Measurements from ENCODE around the gene CCP110. TPM values are rescaled to one million over a fixed set of nuclear protein-coding genes. Genes with fewer than 3 reads are reported as not detected.
"Not testable (repeated sequence)": the region's sequence is repeated elsewhere in the genome, so short reads cannot be mapped to it uniquely, and the experiment has no call there.

Gene CCP110
- total and polyA plus RNA-seq, 2 donors from 2014 or later, result 3.5 to 14.5 TPM

DNA sequence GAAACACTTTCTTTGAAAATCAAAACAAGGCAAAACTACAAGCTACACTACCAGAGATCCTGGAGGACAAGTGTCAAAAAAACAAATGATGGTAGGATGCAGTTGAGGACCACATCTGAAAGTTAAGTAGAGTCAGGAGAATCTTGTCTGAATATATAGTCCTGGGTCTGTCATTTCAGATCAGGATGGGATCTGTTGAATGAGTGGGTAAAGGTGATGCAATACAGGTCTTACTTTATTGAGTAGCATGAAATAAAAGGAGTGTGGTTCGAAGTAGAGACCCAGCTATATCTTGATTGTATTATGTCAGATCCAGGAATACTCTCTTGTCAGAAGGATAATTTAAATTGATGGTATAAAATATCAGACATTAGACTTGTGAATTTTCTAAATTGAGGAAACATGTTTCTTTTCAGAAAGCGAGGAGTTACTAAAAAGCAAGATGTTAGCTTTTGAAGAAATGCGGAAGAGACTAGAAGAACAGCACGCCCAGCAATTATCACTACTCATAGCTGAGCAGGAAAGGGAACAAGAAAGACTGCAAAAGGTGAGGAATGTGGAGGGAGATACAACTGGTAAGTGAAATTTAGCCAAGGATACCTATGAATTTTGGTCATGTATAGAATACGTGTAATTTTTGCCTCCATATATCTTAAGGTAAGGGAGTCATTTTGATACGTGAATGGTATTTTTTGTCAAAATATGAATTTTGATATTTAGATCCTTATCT lies 16.7 kb downstream of the CCP110 start:
- Histone ChIP-seq H3K27ac (ENCODE audit: low read depth in 2 of 2, low read length in 2 of 2) (no peak overlapping the region), H3K4me1 (ENCODE audit: control insufficient read depth in 2 of 3, insufficient read depth in 2 of 3, low read depth in 1 of 3, low read length in 3 of 3) (no peaks in the 10 kb centered on the region), H3K9ac (ENCODE audit: low read length in 3 of 3) (no peak overlapping the region), H3K36me3 (ENCODE audit: control insufficient read depth in 2 of 3, insufficient read depth in 3 of 3, low read length in 3 of 3) (peaks cover 2 to 13% (median 9%) of the 10 kb centered on the region in 3 donors), H3K4me3 (ENCODE audit: low read length in 3 of 3) (no peak overlapping the region), H3K27me3 (ENCODE audit: control insufficient read depth, insufficient read depth, low read length) (no peaks in the 10 kb centered on the region), H3K9me3 (ENCODE audit: control insufficient read depth in 2 of 3, insufficient read depth in 1 of 3, low read length in 3 of 3) (no peaks in the 10 kb centered on the region)
- DNase-seq, result no peak
- intact Hi-C loops (cut with DNase I), result no loop called here
- FAIRE-seq, result no peak
- TF ChIP-seq, protein P1, sequence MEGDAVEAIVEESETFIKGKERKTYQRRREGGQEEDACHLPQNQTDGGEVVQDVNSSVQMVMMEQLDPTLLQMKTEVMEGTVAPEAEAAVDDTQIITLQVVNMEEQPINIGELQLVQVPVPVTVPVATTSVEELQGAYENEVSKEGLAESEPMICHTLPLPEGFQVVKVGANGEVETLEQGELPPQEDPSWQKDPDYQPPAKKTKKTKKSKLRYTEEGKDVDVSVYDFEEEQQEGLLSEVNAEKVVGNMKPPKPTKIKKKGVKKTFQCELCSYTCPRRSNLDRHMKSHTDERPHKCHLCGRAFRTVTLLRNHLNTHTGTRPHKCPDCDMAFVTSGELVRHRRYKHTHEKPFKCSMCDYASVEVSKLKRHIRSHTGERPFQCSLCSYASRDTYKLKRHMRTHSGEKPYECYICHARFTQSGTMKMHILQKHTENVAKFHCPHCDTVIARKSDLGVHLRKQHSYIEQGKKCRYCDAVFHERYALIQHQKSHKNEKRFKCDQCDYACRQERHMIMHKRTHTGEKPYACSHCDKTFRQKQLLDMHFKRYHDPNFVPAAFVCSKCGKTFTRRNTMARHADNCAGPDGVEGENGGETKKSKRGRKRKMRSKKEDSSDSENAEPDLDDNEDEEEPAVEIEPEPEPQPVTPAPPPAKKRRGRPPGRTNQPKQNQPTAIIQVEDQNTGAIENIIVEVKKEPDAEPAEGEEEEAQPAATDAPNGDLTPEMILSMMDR (IDR thresholded peaks at IDR 0.05; ENCODE audit: borderline replicate concordance, extremely low read depth, insufficient read depth), result no peak

- Histone ChIP-seq H3K4me1 (ENCODE audit: control insufficient read depth in 2 of 3, insufficient read depth in 2 of 3, low read depth in 1 of 3, low read length in 3 of 3) (no peaks in the 10 kb centered on the region), H3K27ac (ENCODE audit: low read depth in 2 of 2, low read length in 2 of 2) (no peak overlapping the region), H3K36me3 (ENCODE audit: control insufficient read depth in 2 of 3, insufficient read depth in 3 of 3, low read length in 3 of 3) (peaks cover 0 to 4% (median 2%) of the 10 kb centered on the region in 3 donors), H3K9me3 (ENCODE audit: control insufficient read depth in 2 of 3, insufficient read depth in 1 of 3, low read length in 3 of 3) (no peaks in the 10 kb centered on the region), H3K9ac (ENCODE audit: low read length in 3 of 3) (no peak overlapping the region), H3K4me3 (ENCODE audit: low read length in 3 of 3) (no peak overlapping the region), H3K27me3 (ENCODE audit: control insufficient read depth, insufficient read depth, low read length) (no peaks in the 10 kb centered on the region)
- TF ChIP-seq, protein P1 (IDR thresholded peaks at IDR 0.05; ENCODE audit: borderline replicate concordance, extremely low read depth, insufficient read depth), result no peak
- intact Hi-C loops (cut with DNase I), result no loop called here
- FAIRE-seq, result no peak
- DNase-seq, result peak in 1 of 5 donors; percentile 21
These were observed 18.5 kb downstream of the CCP110 start for GRCh38 chr16:19542138-19542821.

- intact Hi-C loops (cut with DNase I); H3K4me1 ChIP-seq (ENCODE audit: control insufficient read depth in 2 of 3, insufficient read depth in 2 of 3, low read depth in 1 of 3, low read length in 3 of 3); H3K9ac ChIP-seq (ENCODE audit: low read length in 3 of 3); H3K27me3 ChIP-seq (ENCODE audit: control insufficient read depth, insufficient read depth, low read length); H3K36me3 ChIP-seq (ENCODE audit: control insufficient read depth in 2 of 3, insufficient read depth in 3 of 3, low read length in 3 of 3); H3K4me3 ChIP-seq (ENCODE audit: low read length in 3 of 3); H3K27ac ChIP-seq (ENCODE audit: low read depth in 2 of 2, low read length in 2 of 2); DNase-seq; H3K9me3 ChIP-seq (ENCODE audit: control insufficient read depth in 2 of 3, insufficient read depth in 1 of 3, low read length in 3 of 3); FAIRE-seq: not testable (repeated sequence)
These were observed 19.7 kb downstream of the CCP110 start for GRCh38 chr16:19543278-19543996.

- Histone ChIP-seq H3K9me3 (ENCODE audit: control insufficient read depth in 2 of 3, insufficient read depth in 1 of 3, low read length in 3 of 3) (no peaks in the 10 kb centered on the region), H3K36me3 (ENCODE audit: control insufficient read depth in 2 of 3, insufficient read depth in 3 of 3, low read length in 3 of 3) (peaks cover 2 to 4% (median 2%) of the 10 kb centered on the region in 3 donors)
- FAIRE-seq, result no peak
These were observed 24.4 kb downstream of the CCP110 start for GRCh38 chr16:19548144-19548543.

More at GRCh38 chr16:19548144-19548543, 24.4 kb downstream of the CCP110 start:
- no peak overlapping the region for H3K4me3 ChIP-seq (ENCODE audit: low read length in 3 of 3)
- H3K27me3 ChIP-seq (ENCODE audit: control insufficient read depth, insufficient read depth, low read length), result no peaks in the 10 kb centered on the region
- DNase-seq, result no peak
- intact Hi-C loops (cut with DNase I), result no loop called here
- no peak overlapping the region for H3K27ac ChIP-seq (ENCODE audit: low read depth in 2 of 2, low read length in 2 of 2)
- H3K4me1 ChIP-seq (ENCODE audit: control insufficient read depth in 2 of 3, insufficient read depth in 2 of 3, low read depth in 1 of 3, low read length in 3 of 3), result no peaks in the 10 kb centered on the region
- TF ChIP-seq, protein P1 (IDR thresholded peaks at IDR 0.05; ENCODE audit: borderline replicate concordance, extremely low read depth, insufficient read depth), result no peak
- H3K9ac ChIP-seq (ENCODE audit: low read length in 3 of 3), result no peak overlapping the region

Measured in kidney (tissue), 14 donors.